GM08714 (cell line): ENCODE measurements around the gene CNPY4.
A peak's percentile ranks its signal among the peaks of the same experiment; 100 is the strongest.

Experiments used
- H3K4me3 ChIP-seq: fragments of 200-500 bp; sonication (Bioruptor generic); 2 replicates; pipeline ENCODE4 v1.5.1; 2014; ENCODE audit warnings: mild to moderate bottlenecking, low read length, inconsistent platforms
- ZNF274 ChIP-seq: IDR thresholded peaks from 2 replicates; pipeline ENCODE4 v1.6.1; 2012; ENCODE audit warnings: mild to moderate bottlenecking, low read depth, low read length

Gene CNPY4

DNA sequence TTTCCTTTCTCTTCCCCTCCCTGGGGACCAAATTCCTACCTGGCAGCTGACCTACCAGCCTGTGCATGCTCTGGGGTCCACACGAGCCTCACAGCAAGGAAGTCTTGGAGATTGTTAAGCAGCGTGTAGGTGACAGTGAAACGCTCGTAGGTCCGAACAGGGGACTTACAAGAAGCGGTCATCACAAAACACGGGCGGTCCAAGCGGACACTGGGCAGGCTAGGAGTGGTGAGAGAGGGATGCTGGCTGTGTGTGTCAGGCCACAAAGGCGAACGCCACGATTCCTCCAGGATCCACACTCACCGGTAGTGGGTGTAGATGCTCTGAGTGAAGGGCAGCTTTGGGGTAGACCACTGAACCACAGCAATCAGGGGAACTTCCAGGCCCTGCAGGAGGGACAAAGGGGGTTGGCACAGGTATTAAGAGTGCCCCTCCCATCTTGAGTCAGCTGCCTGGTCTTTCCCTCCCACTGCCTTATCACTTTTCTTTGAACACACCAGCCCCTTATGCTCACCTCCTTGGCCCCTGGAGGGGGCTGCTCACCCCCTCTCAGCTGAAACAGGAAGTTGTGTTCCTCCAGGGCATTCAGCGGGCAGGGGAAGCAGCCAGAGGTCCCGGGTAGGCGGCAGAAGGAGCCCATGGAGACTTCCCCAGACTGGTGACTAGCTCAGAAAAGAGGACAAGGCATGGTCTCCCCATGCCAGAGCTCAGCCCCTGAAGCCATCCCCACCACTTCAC lies 37.1 kb downstream of the CNPY4 start:
- no peak overlapping the region; the same call in 1 of the 2 replicates for H3K4me3 ChIP-seq

DNA sequence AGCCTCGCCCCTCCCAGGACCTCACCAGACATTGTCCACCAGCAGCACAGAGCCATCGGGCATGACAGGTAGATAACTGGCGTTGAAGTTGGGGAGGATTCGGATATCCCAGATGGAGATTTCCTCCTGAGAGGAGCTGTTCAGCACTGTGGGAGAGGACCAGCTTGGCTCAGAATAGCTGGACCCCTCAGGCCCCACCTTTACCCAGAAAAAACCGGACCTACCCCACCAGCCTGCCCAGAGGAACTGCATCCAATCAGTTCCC lies 37.6 kb downstream of the CNPY4 start:
- no peak overlapping the region; the same call in 1 of the 2 replicates for H3K4me3 ChIP-seq
- no peak for TF ChIP-seq ZNF274

More for the DNA sequence above, 37.1 kb downstream of the CNPY4 start:
- no peak for TF ChIP-seq ZNF274

- H3K4me3 ChIP-seq: peak overlapping the region; percentile 95
- TF ChIP-seq ZNF274: no peak
These were observed 38.1 kb downstream of the CNPY4 start for GRCh38 chr7:100157334-100158228.

DNA sequence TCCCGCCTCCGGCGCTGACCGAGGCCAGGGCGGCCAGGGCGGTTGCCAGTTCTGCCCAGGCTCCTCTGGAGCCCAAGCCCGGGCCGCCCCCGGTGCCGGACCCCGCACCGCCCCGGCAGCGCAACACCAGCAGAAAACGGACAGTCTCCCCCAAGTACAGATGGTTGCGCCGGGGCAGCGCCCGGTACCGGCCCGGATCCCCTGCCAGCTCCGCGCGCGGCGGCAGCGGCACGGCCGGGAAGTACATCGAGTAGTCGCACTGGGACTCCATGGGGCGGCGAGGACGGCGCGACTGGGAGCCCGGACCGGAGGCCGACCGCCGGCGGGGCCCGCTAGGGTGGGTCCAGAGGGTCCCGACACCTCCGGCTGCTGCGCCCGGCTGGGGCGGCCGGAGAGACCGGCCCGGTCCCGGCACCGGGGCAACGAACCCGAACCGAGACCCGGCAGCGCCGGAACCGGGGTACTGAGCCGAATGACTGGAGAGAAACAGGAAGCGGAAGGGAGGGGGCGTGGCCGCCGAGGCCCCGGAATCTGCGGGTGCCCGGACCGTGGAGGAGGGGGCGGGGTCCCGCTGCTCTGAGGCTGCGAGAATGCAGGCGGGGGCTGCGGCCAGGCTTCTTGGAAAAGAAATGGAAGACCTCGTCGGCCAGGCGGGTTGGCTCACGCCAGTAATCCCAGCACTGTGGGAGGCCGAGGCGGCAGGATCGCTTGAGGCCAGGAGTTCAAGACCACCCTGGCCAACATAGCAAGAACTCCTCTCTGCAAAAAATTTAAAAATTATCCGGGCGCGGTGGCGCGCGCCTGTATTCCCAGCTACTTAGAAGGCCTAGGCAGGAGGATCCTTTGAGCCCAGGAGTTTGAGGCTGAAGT lies 39.0 kb downstream of the CNPY4 start, which contains the start of gene TRAPPC14:
TRAPPC14 (minus strand) TSS at position 495 of the 870 bp plus-strand sequence; CDS start at position 271, 224 bp downstream.
- TF ChIP-seq ZNF274: no peak
- peak within 1 kb of the TSS; percentile 95 for H3K4me3 ChIP-seq

GRCh38 chr7:100159099-100159623 lies 39.7 kb downstream of the CNPY4 start:
- H3K4me3 ChIP-seq: peak overlapping the region; percentile 95
- TF ChIP-seq ZNF274: no peak

DNA sequence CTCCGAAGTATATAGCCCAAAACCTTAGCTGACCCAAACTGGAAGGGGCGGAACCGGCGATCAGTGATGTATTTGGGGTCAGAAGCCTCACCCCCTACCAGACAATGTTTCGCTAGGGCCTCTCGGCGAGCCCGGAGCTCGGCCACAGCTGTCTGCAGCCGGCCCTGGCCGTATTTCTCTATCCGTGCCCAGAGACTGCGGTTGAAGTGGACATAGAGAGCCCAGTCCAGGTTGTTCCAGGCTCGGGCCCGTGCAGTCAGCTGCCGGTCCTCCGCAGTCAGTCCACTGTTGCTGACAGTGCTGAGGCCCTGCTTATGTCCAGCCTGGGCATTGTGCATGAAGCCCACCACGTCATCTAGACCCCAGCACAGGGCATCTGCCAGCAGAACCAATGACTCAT lies 40.6 kb downstream of the CNPY4 start:
- no peak for TF ChIP-seq ZNF274
- no peak overlapping the region for H3K4me3 ChIP-seq

GRCh38 chr7:100163006-100163531 lies 43.6 kb downstream of the CNPY4 start:
- TF ChIP-seq ZNF274: no peak

DNA sequence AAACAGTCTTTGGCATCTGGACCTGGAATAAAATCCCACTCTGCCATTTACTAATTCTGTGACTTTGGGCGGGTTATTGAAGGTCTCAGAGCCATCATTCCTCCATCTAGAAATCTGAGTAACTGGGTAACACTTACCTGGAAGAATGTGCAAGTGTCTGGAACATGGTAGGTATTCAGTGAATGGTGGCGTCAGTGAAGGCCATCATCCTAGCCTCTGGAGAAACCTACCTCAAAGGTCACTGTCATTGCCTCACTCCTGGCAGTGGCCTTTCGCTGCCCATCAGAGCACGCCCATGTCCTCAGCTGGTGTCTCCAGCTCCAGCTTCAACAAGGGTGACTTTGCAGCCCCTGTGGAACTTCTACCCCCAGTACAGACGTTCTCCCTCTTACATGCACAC lies 44.4 kb downstream of the CNPY4 start:
- no peak overlapping the region for H3K4me3 ChIP-seq
- TF ChIP-seq ZNF274: no peak

More at GRCh38 chr7:100163006-100163531, 43.6 kb downstream of the CNPY4 start:
- no peak overlapping the region for H3K4me3 ChIP-seq

- H3K4me3 ChIP-seq: no peak overlapping the region
- TF ChIP-seq ZNF274: no peak
These were observed 47.0 kb downstream of the CNPY4 start for GRCh38 chr7:100166317-100166940.

GRCh38 chr7:100166970-100167911 lies 47.8 kb downstream of the CNPY4 start:
- H3K4me3 ChIP-seq: no peak overlapping the region; the same call in 1 of the 2 replicates
- no peak for TF ChIP-seq ZNF274

GRCh38 chr7:100167912-100168323 lies 48.5 kb downstream of the CNPY4 start:
- TF ChIP-seq ZNF274: no peak
- H3K4me3 ChIP-seq: peak overlapping the region; percentile 32; the same call in 1 of the 2 replicates

GRCh38 chr7:100169147-100169850 lies 49.9 kb downstream of the CNPY4 start:
- H3K4me3 ChIP-seq: no peak overlapping the region
- TF ChIP-seq ZNF274: no peak
